HEK293 (cell line): ENCODE data around the gene PSD4.

Experiments used
- CTCF ChIA-PET: fragments of 350-600 bp; formaldehyde crosslinking; extraction: SDS; loops from one replicate; lab custom pipeline; 2021; ENCODE audit warnings: antibody characterized with exemption; lab: Yijun Ruan, JAX
- POLR2A ChIA-PET: fragments of 300-600 bp; formaldehyde crosslinking; extraction: SDS; loops from one replicate; lab custom pipeline; 2020; ENCODE audit warnings: antibody characterized with exemption, inconsistent platforms; lab: Yijun Ruan, JAX
- H3K27ac ChIP-seq: fragments of 200-500 bp; sonication (Bioruptor generic); 2 replicates; pipeline ENCODE4 v1.5.1; 2014; ENCODE audit warnings: low read depth, low read length, control low read depth, inconsistent platforms; ENCODE audit errors: extremely low read depth
- H3K36me3 ChIP-seq, 2 experiments: fragments of 200-500 bp in 1 of 2; sonication (Bioruptor generic) in 1 of 2; 1 replicate in 1 of 2; 2 replicates in 1 of 2; pipeline ENCODE4 v1.5.1; 2014 to 2017; ENCODE audit warnings: inconsistent platforms in 2 of 2, low read length in 2 of 2; ENCODE audit not compliant: control insufficient read depth in 2 of 2, insufficient read depth in 1 of 2
- H3K4me1 ChIP-seq: fragments of 200-500 bp; sonication (Bioruptor generic); 2 replicates; pipeline ENCODE4 v1.5.1; 2014; ENCODE audit warnings: mild to moderate bottlenecking, low read length, inconsistent platforms; ENCODE audit not compliant: control insufficient read depth, insufficient read depth
- H3K4me3 ChIP-seq: 2 replicates; pipeline ENCODE4 v1.5.1; 2011; ENCODE audit warnings: low read depth, mild to moderate bottlenecking, control low read depth, low read length, moderate library complexity
- H3K9me3 ChIP-seq: fragments of 200-500 bp; sonication (Bioruptor generic); 2 replicates; pipeline ENCODE4 v1.5.1; 2014; ENCODE audit warnings: low read depth, low read length, inconsistent platforms; ENCODE audit not compliant: control insufficient read depth, insufficient read depth
- AEBP2 ChIP-seq: fragments of 450-650 bp; formaldehyde crosslinking; IDR thresholded peaks from 2 replicates; pipeline ENCODE4 v1.5.1; 2016; ENCODE audit warnings: missing biosample characterization, missing genetic modification characterization, borderline replicate concordance
- YY1 ChIP-seq: fragments of 450-650 bp; formaldehyde crosslinking; IDR thresholded peaks from 2 replicates; pipeline ENCODE4 v1.5.1; 2018; ENCODE audit warnings: missing biosample characterization, missing genetic modification characterization
- ZFHX2 ChIP-seq: fragments of 450-650 bp; formaldehyde crosslinking; conservative IDR thresholded peaks from 2 replicates; pipeline ENCODE4 v1.5.1; 2016; ENCODE audit warnings: missing biosample characterization, missing genetic modification characterization

PSD4 gene

GRCh38 chr2:113258471-113259147, 84.8 kb downstream of the PSD4 start:
- ChIA-PET POLR2A (no interaction called here), CTCF (interaction anchor here (1.3 to 7.6 kb wide), 3 partner anchors 10 to 112 kb away, joined by 6 to 35 read pairs (median 20); no protein-coding TSS in a partner anchor)
- Histone ChIP-seq H3K4me1 (no peaks in the 10 kb centered on the region; the same call in 1 of the 2 replicates), H3K27ac (no peak overlapping the region), H3K9me3 (no peaks in the 10 kb centered on the region), H3K4me3 (no peak overlapping the region), H3K36me3 (no peaks in the 10 kb centered on the region)
- TF ChIP-seq AEBP2 (tag by site-specific recombination) (no peak), YY1 (tag by site-specific recombination) (no peak), ZFHX2 (tag by site-specific recombination) (no peak)
